ENCODE measurements around the gene HHAT. TPM values are rescaled to one million over a fixed set of nuclear protein-coding genes. Genes with fewer than 3 reads are reported as not detected.

The HHAT gene
- total RNA-seq, 1 donor from 2014 or later, result 5.3 TPM

DNA sequence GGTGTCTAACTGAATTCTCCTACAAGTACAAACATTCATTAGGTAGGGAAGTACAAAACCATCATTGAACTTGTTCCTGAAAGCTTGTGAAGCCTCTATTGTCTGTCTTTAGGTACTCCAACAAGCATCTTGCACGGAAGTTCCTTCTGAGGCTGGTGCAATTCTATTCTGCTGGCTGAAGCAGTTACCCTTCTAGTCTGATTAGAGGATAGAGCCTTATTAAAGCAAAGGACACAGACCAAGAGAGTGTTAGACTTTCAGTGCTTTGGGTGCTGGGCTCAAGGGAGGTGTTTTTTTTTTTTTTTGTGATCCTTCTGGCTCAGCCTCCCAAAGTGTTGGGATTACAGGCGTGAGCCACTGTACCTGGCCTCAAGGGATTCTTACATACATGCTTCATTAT lies 43.8 kb downstream of the HHAT start:
- H3K4me1 ChIP-seq, result no peaks in the 10 kb centered on the region
- no peak for DNase-seq
- ATAC-seq, result no peak
- no peaks in the 10 kb centered on the region for H3K27me3 ChIP-seq (ENCODE audit: low read depth)
- H3K27ac ChIP-seq, result no peak overlapping the region
- no peak for TF ChIP-seq CTCF (IDR thresholded peaks at IDR 0.05)
- no peak overlapping the region for H3K4me3 ChIP-seq
- intact Hi-C loops (cut with DNase I), result no loop called here
- no peaks in the 10 kb centered on the region for H3K9me3 ChIP-seq
- H3K36me3 ChIP-seq, result no peaks in the 10 kb centered on the region

GRCh38 chr1:210372931-210373627 lies 44.4 kb downstream of the HHAT start:
- Histone ChIP-seq H3K4me3 (no peak overlapping the region), H3K9me3 (no peaks in the 10 kb centered on the region), H3K4me1 (no peaks in the 10 kb centered on the region), H3K36me3 (no peaks in the 10 kb centered on the region), H3K27me3 (ENCODE audit: low read depth) (no peaks in the 10 kb centered on the region), H3K27ac (no peak overlapping the region)
- no peak for DNase-seq
- ATAC-seq, result no peak
- TF ChIP-seq CTCF (IDR thresholded peaks at IDR 0.05), result no peak
- intact Hi-C loops (cut with DNase I), result no loop called here

DNA sequence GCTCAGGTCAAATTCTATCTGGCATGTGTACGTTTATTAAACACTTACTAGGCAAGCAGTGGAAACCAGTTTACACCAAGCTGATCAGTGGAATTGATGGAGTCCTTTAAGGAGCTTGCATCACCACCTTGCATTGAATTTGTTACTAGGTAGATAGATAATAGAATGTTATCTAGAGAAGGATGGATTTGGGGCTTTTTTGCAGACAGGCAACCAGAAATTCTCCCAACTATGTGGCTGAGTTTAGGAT lies 44.9 kb downstream of the HHAT start:
- H3K27me3 ChIP-seq (ENCODE audit: low read depth), result no peaks in the 10 kb centered on the region

DNA sequence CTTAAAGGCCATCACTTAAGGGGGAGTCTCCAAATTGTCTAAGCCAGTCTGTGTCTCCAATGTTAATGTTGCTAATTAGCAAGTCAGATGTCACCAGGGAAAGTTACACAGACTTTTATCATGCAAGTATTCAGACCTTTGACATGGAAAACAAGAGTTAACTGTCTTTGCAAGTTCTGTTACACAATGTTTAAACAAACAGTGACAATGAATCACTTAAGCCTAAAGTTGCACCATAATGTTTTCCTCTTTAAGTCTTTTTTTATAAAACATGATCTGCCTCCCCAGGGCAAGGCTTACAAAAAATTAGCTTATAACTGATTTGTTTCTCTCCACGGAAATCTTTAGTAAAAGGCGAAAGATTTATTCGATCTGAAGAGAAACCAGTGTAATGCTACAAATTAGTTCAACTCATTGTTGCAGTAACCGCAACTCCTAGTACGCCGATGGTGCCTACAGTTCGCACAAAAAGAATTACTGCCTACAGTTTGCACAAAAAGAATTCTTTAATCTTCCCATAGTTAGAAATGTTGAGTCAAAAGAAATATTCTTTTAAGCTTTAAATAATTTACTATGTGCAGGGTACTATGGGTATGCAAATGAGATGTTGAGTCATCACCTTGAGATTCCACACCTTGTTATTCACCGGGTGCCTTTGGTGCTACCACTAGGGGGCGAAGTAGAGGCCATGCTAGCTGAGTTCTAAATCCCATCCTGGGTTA lies 45.3 kb downstream of the HHAT start:
- DNase-seq (peak; percentile 54), ATAC-seq (peak; percentile 83 to 88)
- Histone ChIP-seq H3K36me3 (no peaks in the 10 kb centered on the region), H3K27me3 (ENCODE audit: low read depth) (no peaks in the 10 kb centered on the region), H3K4me1 (no peaks in the 10 kb centered on the region), H3K27ac (no peak overlapping the region), H3K4me3 (no peak overlapping the region), H3K9me3 (no peaks in the 10 kb centered on the region)
- intact Hi-C loops (cut with DNase I), result no loop called here
- peak; percentile 65 for TF ChIP-seq CTCF (IDR thresholded peaks at IDR 0.05)

More for the DNA sequence above, 44.9 kb downstream of the HHAT start:
- Histone ChIP-seq H3K4me3 (no peak overlapping the region), H3K27ac (no peak overlapping the region), H3K4me1 (no peaks in the 10 kb centered on the region), H3K9me3 (no peaks in the 10 kb centered on the region), H3K36me3 (no peaks in the 10 kb centered on the region)
- TF ChIP-seq CTCF (IDR thresholded peaks at IDR 0.05), result no peak
- intact Hi-C loops (cut with DNase I), result no loop called here
- no peak for ATAC-seq
- no peak for DNase-seq

GRCh38 chr1:210374600-210374953 lies 45.9 kb downstream of the HHAT start:
- DNase-seq (no peak), ATAC-seq (no peak)
- Histone ChIP-seq H3K36me3 (no peaks in the 10 kb centered on the region), H3K27me3 (ENCODE audit: low read depth) (no peaks in the 10 kb centered on the region), H3K9me3 (no peaks in the 10 kb centered on the region), H3K4me3 (no peak overlapping the region), H3K4me1 (no peaks in the 10 kb centered on the region), H3K27ac (no peak overlapping the region)
- no peak for TF ChIP-seq CTCF (IDR thresholded peaks at IDR 0.05)
- intact Hi-C loops (cut with DNase I), result no loop called here

Data from lower lobe of right lung (tissue), 2 donors.